K562 (cell line): ENCODE results near the gene GPR153. TPM values are rescaled to one million over a fixed set of nuclear protein-coding genes. Genes with fewer than 3 reads are reported as not detected.

ENCODE experiments used
- ATAC-seq: fragments of 200-7000 bp; cut with Tn5 transposase; 3 replicates; pipeline ENCODE4 v1.9.1; 2020; ENCODE audit warnings: moderate library complexity
- BruUV-seq: library from RNA; stranded (reverse); fragments of 400-500 nt; replicated peaks from 2 replicates; lab custom pipeline; 2021; lab: Mats Ljungman, UMichigan
- CTCF ChIA-PET: fragments of 300-600 bp; formaldehyde crosslinking; extraction: SDS; loops from one replicate; lab custom pipeline; 2021; ENCODE audit warnings: low intra/inter-chr PET ratio; lab: Yijun Ruan, JAX
- POLR2A ChIA-PET: fragments of 300-600, 350-650 bp; sonication (Branson Sonifier 250); formaldehyde crosslinking; extraction: SDS; loops from one replicate; lab custom pipeline; 2021; ENCODE audit warnings: antibody characterized with exemption, inconsistent platforms; lab: Yijun Ruan, JAX
- DNase-seq, 4 experiments: peaks; one replicate each; pipeline versions ENCODE4 v3.0.0 to v3.0.0-alpha.2; 2011 to 2018; ENCODE audit warnings: low spot score in 3 of 4, mixed read lengths in 3 of 4; ENCODE audit errors: extremely low read depth in 1 of 4
- FAIRE-seq: peaks from 2 replicates; lab custom pipeline; 2011; peaks lifted over from hg19 to GRCh38; lab: Jason Lieb, UNC
- H2AFZ ChIP-seq: 2 replicates; pipeline ENCODE4 v1.6.0; 2011; ENCODE audit warnings: low read depth, low read length, control low read depth, inconsistent platforms
- H3K27ac ChIP-seq: fragments of 200-600 bp; 3 replicates; pipeline ENCODE4 v1.8.0; 2011; ENCODE audit warnings: low read depth, mild to moderate bottlenecking, control low read depth, inconsistent platforms, low read length, moderate library complexity, mixed read lengths; ENCODE audit errors: extremely low read depth
- H3K27me3 ChIP-seq, 2 experiments: fragments of 300-600 bp in 1 of 2; 2 replicates in 1 of 2; 3 replicates in 1 of 2; pipeline versions ENCODE4 v1.6.0 to v1.8.0; 2011; ENCODE audit warnings: inconsistent platforms in 2 of 2, low read length in 2 of 2, mild to moderate bottlenecking in 1 of 2, mixed read lengths in 1 of 2, moderate library complexity in 1 of 2; ENCODE audit not compliant: control insufficient read depth in 2 of 2, insufficient read depth in 2 of 2
- H3K36me3 ChIP-seq: fragments of 300-600 bp; 3 replicates; pipeline ENCODE4 v1.8.0; 2011; ENCODE audit warnings: mild to moderate bottlenecking, low read length, inconsistent platforms; ENCODE audit not compliant: control insufficient read depth, insufficient read depth
- H3K4me1 ChIP-seq, 2 experiments: fragments of 200-600 bp in 1 of 2; replicated peaks in 1 of 2; 2 replicates in 1 of 2; 3 replicates in 1 of 2; pipeline versions ENCODE4 v1.5.1 to v1.8.0; 2011; ENCODE audit warnings: inconsistent platforms in 2 of 2, low read length in 2 of 2, mild to moderate bottlenecking in 1 of 2, mixed read lengths in 1 of 2, moderate library complexity in 1 of 2; ENCODE audit not compliant: control insufficient read depth in 2 of 2, insufficient read depth in 2 of 2
- H3K4me2 ChIP-seq: 2 replicates; pipeline ENCODE4 v1.6.1; 2011; ENCODE audit warnings: low read length, control low read depth, inconsistent platforms, mixed read lengths; ENCODE audit not compliant: insufficient read depth
- H3K4me3 ChIP-seq: fragments of 200-600 bp; sonication (generic), shearing (Covaris generic); 2 replicates; pipeline ENCODE4 v1.5.1; 2016; ENCODE audit warnings: control low read depth, inconsistent platforms
- H3K79me2 ChIP-seq: fragments of 200-600 bp; 3 replicates; pipeline ENCODE4 v1.8.0; 2011; ENCODE audit warnings: low read length, inconsistent platforms; ENCODE audit not compliant: control insufficient read depth, insufficient read depth
- H3K9ac ChIP-seq, 2 experiments: 2 replicates each; pipeline versions ENCODE4 v1.6.0 to v1.6.1; 2011; ENCODE audit warnings: low read depth in 2 of 2, low read length in 2 of 2, control low read depth in 1 of 2, inconsistent platforms in 1 of 2, mild to moderate bottlenecking in 1 of 2, mixed read lengths in 1 of 2; ENCODE audit not compliant: insufficient read depth in 1 of 2
- H3K9me1 ChIP-seq: one replicate; pipeline ENCODE4 v1.6.0; 2011; ENCODE audit warnings: inconsistent platforms, mild to moderate bottlenecking, low read length, moderate library complexity; ENCODE audit not compliant: control insufficient read depth, insufficient read depth
- H3K9me3 ChIP-seq: replicated peaks from 2 replicates; pipeline ENCODE4 v1.5.1; 2011; ENCODE audit warnings: low read depth, low read length, inconsistent platforms; ENCODE audit not compliant: control insufficient read depth, insufficient read depth
- H4K20me1 ChIP-seq: replicated peaks from 2 replicates; pipeline ENCODE4 v1.6.1; 2011; ENCODE audit warnings: low read length, inconsistent platforms, mixed read lengths; ENCODE audit not compliant: control insufficient read depth, insufficient read depth
- CHCHD3 ChIP-seq: fragments of 250-450 bp; sonication (Bioruptor Pico); IDR thresholded peaks from 2 replicates; pipeline ENCODE4 v2.1.2; 2022; ENCODE audit warnings: mild to moderate bottlenecking
- ETV5 ChIP-seq: sonication (generic); formaldehyde crosslinking; IDR thresholded peaks from 2 replicates; pipeline ENCODE4 v1.4.0; 2020; ENCODE audit warnings: low read depth, mild to moderate bottlenecking, missing genetic modification reagents
- MAZ ChIP-seq, 2 experiments: fragments of 450-650 bp in 1 of 2; sonication (generic) in 1 of 2; formaldehyde crosslinking; IDR thresholded peaks in 1 of 2; conservative IDR thresholded peaks in 1 of 2; 2 replicates each; pipeline versions ENCODE4 v1.4.0 to v1.5.0; 2020; ENCODE audit warnings: mild to moderate bottlenecking in 1 of 2, missing genetic modification reagents in 1 of 2
- MYBL2 ChIP-seq, 2 experiments: fragments of 450-650 bp in 1 of 2; sonication (generic) in 1 of 2; formaldehyde crosslinking in 1 of 2; IDR thresholded peaks; 2 replicates each; pipeline versions ENCODE4 v1.6.1 to v1.8.1; 2017 to 2022; ENCODE audit warnings: borderline replicate concordance in 1 of 2, inconsistent platforms in 1 of 2, low read depth in 1 of 2, mild to moderate bottlenecking in 1 of 2, missing genetic modification reagents in 1 of 2, moderate library complexity in 1 of 2
- NR2C2 ChIP-seq, 2 experiments: fragments of 200-800 bp in 1 of 2; sonication (Bioruptor generic) in 1 of 2; sonication (generic) in 1 of 2; formaldehyde crosslinking in 1 of 2; IDR thresholded peaks; 2 replicates each; pipeline versions ENCODE4 v1.6.1 to v1.8.0; 2016 to 2022; ENCODE audit warnings: mild to moderate bottlenecking in 1 of 2, missing compliant biosample characterization in 1 of 2, missing genetic modification characterization in 1 of 2, missing genetic modification reagents in 1 of 2
- NRF1 ChIP-seq, 2 experiments: fragments of 450-650 bp; IDR thresholded peaks in 1 of 2; conservative IDR thresholded peaks in 1 of 2; 2 replicates each; pipeline ENCODE4 v1.6.1; 2014; ENCODE audit warnings: mild to moderate bottlenecking in 2 of 2
- POLR2G ChIP-seq: fragments of 200-400 bp; formaldehyde crosslinking; IDR thresholded peaks from 2 replicates; pipeline ENCODE4 v1.6.1; 2017; ENCODE audit warnings: low read depth, mild to moderate bottlenecking, antibody characterized with exemption, low read length, moderate library complexity
- TCF15 ChIP-seq: fragments of 250-450 bp; sonication (Bioruptor Pico); IDR thresholded peaks from 2 replicates; pipeline ENCODE4 v1.8.0; 2022; ENCODE audit warnings: moderate library complexity, mild to moderate bottlenecking, inconsistent platforms
- TEAD4 ChIP-seq, 2 experiments: sonication (generic) in 1 of 2; formaldehyde crosslinking in 1 of 2; IDR thresholded peaks; 2 replicates each; pipeline versions ENCODE4 v1.6.1 to v1.8.0; 2012 to 2022; ENCODE audit warnings: borderline replicate concordance in 1 of 2, inconsistent platforms in 1 of 2, low read length in 1 of 2, mild to moderate bottlenecking in 1 of 2, missing genetic modification reagents in 1 of 2
- ZNF12 ChIP-seq: sonication (generic); formaldehyde crosslinking; IDR thresholded peaks from 2 replicates; pipeline ENCODE4 v1.4.0; 2020; ENCODE audit warnings: mild to moderate bottlenecking, missing genetic modification reagents
- ZNF184 ChIP-seq: sonication (generic); formaldehyde crosslinking; IDR thresholded peaks from 2 replicates; pipeline ENCODE4 v1.5.0; 2020; ENCODE audit warnings: missing genetic modification reagents
- ZNF239 ChIP-seq: fragments of 250-450 bp; sonication (Bioruptor Pico); IDR thresholded peaks from 2 replicates; pipeline ENCODE4 v1.4.0; 2020; ENCODE audit warnings: mild to moderate bottlenecking
- ZNF445 ChIP-seq: fragments of 250-450 bp; sonication (Bioruptor Pico); IDR thresholded peaks from 2 replicates; pipeline ENCODE4 v1.4.0; 2020; ENCODE audit warnings: low read depth, mild to moderate bottlenecking, moderate library complexity
- WGBS: fragments of 100-300 bp; shearing (Covaris generic); methylation state at CpG from one replicate; pipeline ENCODE4 v1.1.6; 2016; ENCODE audit warnings: low coverage, mixed read lengths; ENCODE audit not compliant: insufficient coverage; ENCODE audit errors: missing lambda C conversion rate; 5-methylcytosine and 5-hydroxymethylcytosine counted together
- in situ Hi-C: fragments of 300-500 bp; cut with MboI; formaldehyde crosslinking; loops from 4 replicates; pipeline ENCODE4 v1.15.0; 2018; ENCODE audit warnings: inconsistent platforms, mixed read lengths
- intact Hi-C: fragments of 100-400 bp; cut with micrococcal nuclease; formaldehyde crosslinking; loops from 2 replicates; pipeline ENCODE4 v1.14.2; 2022
- polyA plus RNA-seq, 8 experiments: library from polyadenylated mRNA; depleted of rRNA in 4 of 8; stranded (reverse) in 5 of 8; unstranded in 3 of 8; fragments of >200 nt; fragmentation: Nextera tagmentation in 2 of 8; fragmentation: Illumina TruSeq in 1 of 8; extraction: Ambion mirVana in 2 of 8; extraction: Trizol in 1 of 8; gene quantifications; 2 replicates each; pipeline versions ENCODE4 v1.2.1 to v1.2.3, GENCODE V29; 2011 to 2014; ENCODE audit warnings: inconsistent platforms in 1 of 8, missing spikeins in 1 of 8
- total RNA-seq, 7 experiments: library from RNA; depleted of rRNA in 6 of 7; stranded (reverse); fragments of >200 nt in 6 of 7; fragmentation: Illumina TruSeq in 2 of 7; extraction: Trizol in 2 of 7; gene quantifications; 2 replicates each; pipeline versions ENCODE4 v1.2.1 to v1.2.3, GENCODE V29; 2011 to 2021; ENCODE audit warnings: low replicate concordance in 1 of 7

GPR153 gene
- total and polyA plus RNA-seq, 9 of the 15 experiments (the other 6 are each of a cell fraction or from before 2014, with no cell fraction given): 0.01 to 1.5 (median 0.51) TPM

DNA sequence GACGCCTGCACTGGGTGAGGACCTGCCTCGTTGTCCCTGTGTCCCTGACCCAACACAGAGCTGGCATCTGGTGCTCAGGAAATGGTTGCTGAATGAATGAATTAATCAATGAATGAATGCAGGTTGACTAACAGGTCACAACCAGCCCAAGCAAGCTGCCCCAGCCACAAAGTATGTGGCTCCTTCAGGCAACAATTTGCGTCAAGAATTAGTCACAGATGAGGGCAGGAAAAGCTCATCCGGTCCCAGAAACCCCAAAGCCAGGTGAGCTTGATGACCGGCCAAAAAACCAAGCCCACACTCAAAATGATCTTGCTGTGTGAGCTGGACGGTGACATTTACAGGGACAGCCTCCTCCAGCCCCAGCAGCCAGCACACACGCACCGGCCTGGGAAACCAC is 40.6 kb upstream of the GPR153 start (continued):
- TF ChIP-seq POLR2G: no peak
- TF ChIP-seq TCF15: no peak
- TF ChIP-seq CHCHD3 (CRISPR knock-in tag): no peak
- TF ChIP-seq MYBL2 (IDR thresholded peaks at IDR 0.05; ENCODE audit: low read depth): no peak
- TF ChIP-seq MYBL2 (CRISPR knock-in tag; IDR thresholded peaks at IDR 0.05; ENCODE audit: borderline replicate concordance): no peak
- TF ChIP-seq ZNF239 (CRISPR knock-in tag): no peak

DNA sequence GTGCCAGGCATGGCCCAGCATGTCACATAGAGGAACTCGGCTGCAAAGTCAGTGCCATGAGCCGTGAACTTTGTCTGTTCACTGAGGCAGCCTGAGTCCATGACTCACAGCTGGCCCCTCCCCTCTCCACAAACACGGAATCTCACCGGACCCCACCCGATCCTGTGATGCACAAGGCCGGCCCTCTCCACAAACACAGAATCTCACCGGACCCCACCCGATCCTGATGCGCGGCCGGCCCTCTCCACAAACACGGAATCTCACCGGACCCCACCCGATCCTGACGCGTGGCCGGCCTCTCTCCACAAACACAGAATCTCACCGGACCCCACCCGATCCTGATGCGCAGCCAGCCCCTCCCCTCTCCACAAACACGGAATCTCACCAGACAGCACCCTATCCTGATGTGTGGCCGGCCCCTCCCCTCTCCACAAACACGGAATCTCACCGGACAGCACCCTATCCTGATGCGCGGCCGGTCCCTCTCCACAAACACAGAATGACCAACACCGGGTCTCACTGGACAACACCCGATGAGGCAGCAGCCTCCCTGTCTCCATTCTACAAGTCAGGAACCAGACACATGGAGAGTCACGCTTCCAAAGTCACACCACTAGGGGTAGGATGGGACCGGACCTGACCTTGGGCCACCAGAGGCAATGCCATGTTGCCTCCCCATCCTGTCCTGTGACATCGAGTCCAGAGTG is 39.6 kb upstream of the GPR153 start:
- in situ Hi-C loops: no loop called here
- H3K4me3 ChIP-seq: no peak overlapping the region
- peaks cover 7% of the 10 kb centered on the region for H4K20me1 ChIP-seq
- H3K9me1 ChIP-seq: no peaks in the 10 kb centered on the region
- H2AFZ ChIP-seq: no peak overlapping the region
- BruUV-seq: no TSS peak
- CTCF ChIA-PET: no interaction called here
- POLR2A ChIA-PET: interaction anchor here (0.6 to 0.7 kb wide), 2 partner anchors 10 to 390 kb away, joined by 4 read pairs; no protein-coding TSS in a partner anchor
- H3K9me3 ChIP-seq: no peaks in the 10 kb centered on the region
- TF ChIP-seq ZNF12 (no peak), NR2C2 (CRISPR knock-in tag; IDR thresholded peaks at IDR 0.05) (no peak), NR2C2 (tag; IDR thresholded peaks at IDR 0.05) (no peak), MAZ (CRISPR knock-in tag; conservative IDR thresholded peaks at IDR 0.05 in 1 of 2, IDR thresholded peaks at IDR 0.05 in 1 of 2) (no peak), ZNF445 (CRISPR knock-in tag) (no peak), ZNF184 (CRISPR knock-in tag) (no peak), ETV5 (CRISPR knock-in tag) (no peak), NRF1 (conservative IDR thresholded peaks at IDR 0.05 in 1 of 2, IDR thresholded peaks at IDR 0.05 in 1 of 2) (no peak), TEAD4 (IDR thresholded peaks at IDR 0.05; ENCODE audit: low read length) (no peak), TEAD4 (CRISPR knock-in tag; IDR thresholded peaks at IDR 0.05; ENCODE audit: borderline replicate concordance) (no peak)
- H3K27ac ChIP-seq: no peak overlapping the region
- 75% methylated on average over 27 of the region's 32 CpGs for WGBS
- H3K79me2 ChIP-seq: no peaks in the 10 kb centered on the region
- peak; percentile 35; the same call in 2 of the 3 replicates for ATAC-seq
- 0 out of 3 replicates have a peak, but pooled peaks cover 2% of the 10 kb centered on the region for H3K36me3 ChIP-seq
- H3K4me2 ChIP-seq: no peak overlapping the region
- H3K4me1 ChIP-seq: peaks cover 0 to 10% of the 10 kb centered on the region in 2 experiments; a peak in 2 of 5 replicates
- peak overlapping the region in 1 of 2 experiments; percentile 33; a peak in 1 of 4 replicates for H3K9ac ChIP-seq
- intact Hi-C loops: no loop called here
- no peak for FAIRE-seq
- H3K27me3 ChIP-seq: no peaks in the 10 kb centered on the region
- DNase-seq: no peak
